OCI-LY3 (cell line): Measurements from ENCODE around the gene FNDC3A.

ENCODE experiments used
- CTCF ChIP-seq: fragments of 200-600, 300-600 bp; sonication (generic); IDR thresholded peaks from 2 replicates; pipeline ENCODE4 v1.5.1; 2014; ENCODE audit warnings: antibody characterized with exemption, low read length, low read depth
- EZH2phosphoT487 ChIP-seq: fragments of 200-600 bp; shearing (Covaris generic); IDR thresholded peaks from 2 replicates; pipeline ENCODE4 v1.6.1; 2018; ENCODE audit warnings: antibody characterized with exemption, mixed run types, low read depth

GRCh38 chr13:49210114-49210513 lies 234.4 kb downstream of the FNDC3A start:
- TF ChIP-seq CTCF (no peak), EZH2phosphoT487 (no peak)
